Bronchial epithelial cell (primary cell): ENCODE measurements around the gene SFRP5. TPM values are rescaled to one million over a fixed set of nuclear protein-coding genes. Genes with fewer than 3 reads are reported as not detected.

Experiments used
- DNase-seq: peaks from one replicate; pipeline ENCODE4 v3.0.0-alpha.2; 2010; ENCODE audit warnings: low read depth
- FAIRE-seq: peaks from 2 replicates; lab custom pipeline; 2011; peaks lifted over from hg19 to GRCh38; lab: Jason Lieb, UNC
- H3K27me3 ChIP-seq: 2 replicates; pipeline ENCODE4 v1.5.1; 2011; ENCODE audit warnings: low read length; ENCODE audit not compliant: control insufficient read depth, insufficient read depth
- H3K36me3 ChIP-seq: 2 replicates; pipeline ENCODE4 v1.5.1; 2011; ENCODE audit warnings: low read length; ENCODE audit not compliant: control insufficient read depth, insufficient read depth
- H3K4me3 ChIP-seq: 2 replicates; pipeline ENCODE4 v1.5.1; 2011; ENCODE audit warnings: mild to moderate bottlenecking, low read depth, low read length, control low read depth
- CTCF ChIP-seq: IDR thresholded peaks from 2 replicates; pipeline ENCODE4 v1.5.1; 2011; ENCODE audit warnings: mild to moderate bottlenecking, moderate library complexity, low read length, control low read depth, inconsistent platforms; ENCODE audit not compliant: insufficient read depth, severe bottlenecking
- total RNA-seq: library from RNA; depleted of rRNA; stranded (reverse); fragments of >200 nt; gene quantifications from 2 replicates; pipeline ENCODE4 v1.2.1, GENCODE V29; 2014

The SFRP5 gene
- total RNA-seq, 1 donor from 2014 or later, result not detected

GRCh38 chr10:97779975-97780374 lies 8.2 kb upstream of the SFRP5 start:
- FAIRE-seq (no peak), DNase-seq (no peak)
- H3K4me3 ChIP-seq, result no peak overlapping the region
- peaks cover 6% of the 10 kb centered on the region for H3K27me3 ChIP-seq
- no peak for TF ChIP-seq CTCF
- H3K36me3 ChIP-seq, result no peaks in the 10 kb centered on the region

DNA sequence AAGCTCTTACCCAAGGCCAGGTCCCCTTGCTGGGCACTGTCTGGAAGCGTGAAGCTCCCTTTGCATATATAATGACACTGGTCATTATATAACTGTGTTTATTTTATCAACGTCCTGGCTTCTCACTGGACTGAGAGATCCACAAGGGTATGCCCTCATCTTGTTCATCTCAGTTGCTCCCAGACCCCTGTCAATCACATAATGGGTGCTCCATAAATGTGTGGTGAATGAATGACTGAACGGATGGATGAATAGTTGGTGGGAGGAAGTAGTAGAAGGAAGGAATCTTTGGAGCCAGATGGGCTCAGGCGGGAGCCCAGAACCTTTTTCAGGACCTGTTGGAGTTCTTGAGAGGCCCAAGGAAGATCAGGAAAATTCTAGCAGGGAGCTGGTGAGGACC lies 7.7 kb upstream of the SFRP5 start:
- H3K4me3 ChIP-seq, result no peak overlapping the region
- no peak for TF ChIP-seq CTCF
- no peak for FAIRE-seq
- DNase-seq, result no peak
- H3K36me3 ChIP-seq, result no peaks in the 10 kb centered on the region
- peaks cover 9% of the 10 kb centered on the region for H3K27me3 ChIP-seq

DNA sequence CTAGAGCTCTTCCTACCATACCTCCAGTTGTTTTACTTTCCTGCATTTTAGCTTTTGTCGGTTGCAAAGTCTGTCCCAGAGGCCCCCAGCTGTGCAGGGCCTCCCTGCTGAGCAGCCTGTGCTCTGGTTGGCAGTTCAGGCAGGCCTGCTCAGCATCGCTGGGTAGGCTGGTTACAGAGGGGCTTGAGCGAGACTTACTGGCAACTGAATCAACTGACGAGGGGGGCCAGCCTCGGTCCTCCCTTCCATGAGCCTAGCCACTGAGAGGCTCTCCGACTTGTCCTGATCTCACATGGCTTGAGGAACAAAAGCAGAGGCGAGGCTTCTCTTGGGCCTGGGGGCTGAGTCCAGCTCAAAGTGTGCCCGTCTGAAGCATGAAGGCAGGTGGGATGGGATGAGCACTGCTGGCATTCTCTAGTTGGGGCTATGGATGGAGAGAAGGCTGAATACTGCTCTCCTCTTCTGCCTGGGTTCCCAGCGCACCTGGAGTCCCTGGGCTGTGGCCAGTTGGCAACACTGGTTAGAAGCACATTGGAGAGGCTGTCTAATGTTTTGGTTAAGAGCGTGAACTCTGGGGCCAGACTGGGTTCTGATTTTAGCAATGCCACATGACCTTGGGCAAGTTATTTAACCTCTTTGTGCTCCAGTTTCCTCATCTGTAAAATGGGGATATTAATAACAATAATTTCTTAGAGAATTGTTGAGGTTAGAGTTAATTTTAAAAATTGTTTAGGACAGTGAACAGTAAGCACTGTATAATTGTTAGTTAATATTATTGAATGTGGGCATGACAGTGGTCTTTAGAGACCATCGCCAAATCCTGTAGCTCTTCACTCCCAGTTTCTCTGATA lies 6.9 kb upstream of the SFRP5 start:
- peaks cover 9% of the 10 kb centered on the region for H3K27me3 ChIP-seq
- no peak overlapping the region for H3K4me3 ChIP-seq
- H3K36me3 ChIP-seq, result no peaks in the 10 kb centered on the region
- TF ChIP-seq CTCF, result no peak
- DNase-seq (no peak), FAIRE-seq (no peak)

DNA sequence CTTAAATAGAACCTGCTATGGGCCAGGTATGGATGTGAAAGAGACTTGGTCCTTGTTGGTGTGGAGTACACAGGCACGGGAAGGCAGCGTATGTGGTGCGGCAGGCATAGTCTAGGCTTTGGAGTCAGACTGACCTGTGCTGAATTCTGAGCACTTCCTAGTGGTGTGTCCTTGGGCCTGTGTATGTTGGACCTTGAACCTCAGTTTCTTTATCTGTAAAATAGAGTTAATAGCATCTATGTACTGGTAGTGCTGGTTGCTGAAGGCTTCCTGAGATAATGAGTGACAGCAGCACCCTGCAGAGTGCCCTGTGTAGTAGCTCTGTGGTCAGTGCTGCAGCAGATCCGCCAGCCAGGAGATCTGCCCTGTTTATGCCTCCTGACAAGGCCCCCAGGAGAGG lies 5.3 kb upstream of the SFRP5 start:
- DNase-seq (no peak), FAIRE-seq (no peak)
- Histone ChIP-seq H3K27me3 (peaks cover 18% of the 10 kb centered on the region), H3K36me3 (no peaks in the 10 kb centered on the region), H3K4me3 (no peak overlapping the region)
- TF ChIP-seq CTCF, result no peak

DNA sequence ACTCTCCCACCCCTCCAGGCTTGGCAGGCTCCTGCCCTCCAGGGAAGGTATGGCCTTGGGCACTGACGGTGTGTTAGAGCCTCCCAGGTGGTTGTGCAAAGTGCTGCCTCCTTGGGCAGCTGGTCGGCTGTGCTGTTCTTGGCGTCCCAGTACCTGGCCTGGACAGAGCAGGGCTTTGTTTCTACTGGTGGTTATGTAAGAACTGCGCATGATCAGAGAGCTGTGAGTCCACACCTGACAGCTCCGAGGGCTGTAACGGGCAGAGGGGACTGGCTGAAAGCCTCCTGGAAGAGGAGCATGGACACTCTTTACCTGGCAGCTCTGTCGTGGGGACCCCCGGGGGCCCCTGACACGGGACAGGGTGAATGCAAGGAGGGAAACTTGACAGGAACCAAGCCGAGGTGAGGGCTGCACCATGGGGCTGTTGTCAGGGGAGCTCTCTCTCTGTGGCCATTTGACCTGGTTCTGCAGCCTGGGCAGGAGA lies 3.1 kb upstream of the SFRP5 start:
- no peak overlapping the region for H3K4me3 ChIP-seq
- no peak for FAIRE-seq
- H3K27me3 ChIP-seq, result peaks cover 25% of the 10 kb centered on the region
- TF ChIP-seq CTCF, result no peak
- H3K36me3 ChIP-seq, result no peaks in the 10 kb centered on the region
- peak; percentile 14 for DNase-seq

DNA sequence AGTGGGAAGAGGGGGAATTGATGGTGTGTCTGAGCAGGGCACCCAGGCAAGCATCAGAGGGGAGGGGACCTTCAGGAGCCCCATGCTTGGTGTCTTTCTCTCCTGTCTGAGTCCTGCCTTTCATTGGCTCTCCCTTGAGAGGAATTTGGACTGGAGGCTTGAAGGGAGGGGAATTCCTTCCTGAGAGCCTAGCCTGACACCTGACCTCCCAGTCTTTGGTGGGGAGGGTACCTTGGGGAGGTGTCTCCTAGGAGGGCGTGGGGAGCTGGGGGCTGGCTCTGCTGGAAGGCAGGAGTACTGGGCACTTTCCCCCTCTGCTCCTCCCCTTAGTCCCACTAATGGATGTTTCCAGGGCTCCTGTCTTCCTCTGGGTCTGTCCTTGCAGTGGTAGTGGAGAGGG lies 1.3 kb upstream of the SFRP5 start:
- no peak overlapping the region for H3K4me3 ChIP-seq
- DNase-seq (no peak), FAIRE-seq (no peak)
- peaks cover 26% of the 10 kb centered on the region for H3K27me3 ChIP-seq
- no peak for TF ChIP-seq CTCF
- no peaks in the 10 kb centered on the region for H3K36me3 ChIP-seq
